WTC11 (cell line): Measurements from ENCODE around the gene SRSF12. TPM values are rescaled to one million over a fixed set of nuclear protein-coding genes. Genes with fewer than 3 reads are reported as not detected.

Experiments
- ATAC-seq: fragments of 200-7000 bp; cut with Tn5 transposase; 2 replicates; pipeline ENCODE4 v1.10.0; 2021; ENCODE audit warnings: mild to moderate bottlenecking, moderate library complexity
- CTCF ChIA-PET: fragments of 300-600 bp; sonication (Branson Sonifier 250); formaldehyde crosslinking; loops from one replicate; lab custom pipeline; 2021; ENCODE audit warnings: antibody characterized with exemption; lab: Charles Lee
- POLR2A ChIA-PET: fragments of 350-600 bp; sonication (Branson Sonifier 250); formaldehyde crosslinking; loops from one replicate; lab custom pipeline; 2021; ENCODE audit warnings: antibody characterized with exemption; lab: Charles Lee
- DNase-seq: peaks from one replicate; pipeline ENCODE4 v3.0.0; 2021; ENCODE audit warnings: low spot score
- H3K27ac Mint-ChIP-seq: 2 replicates; pipeline ENCODE4 v1.8.0; 2021; ENCODE audit warnings: mixed read lengths
- H3K27me3 Mint-ChIP-seq: 2 replicates; pipeline ENCODE4 v1.8.0; 2021; ENCODE audit warnings: low read depth, mild to moderate bottlenecking, moderate library complexity, mixed read lengths
- H3K36me3 Mint-ChIP-seq: 2 replicates; pipeline ENCODE4 v1.8.0; 2021; ENCODE audit warnings: mixed read lengths
- H3K4me1 Mint-ChIP-seq: 2 replicates; pipeline ENCODE4 v1.8.0; 2022; ENCODE audit warnings: mixed read lengths
- H3K4me3 Mint-ChIP-seq: 2 replicates; pipeline ENCODE4 v1.8.0; 2021; ENCODE audit warnings: mild to moderate bottlenecking, moderate library complexity, mixed read lengths
- H3K9me3 Mint-ChIP-seq: 2 replicates; pipeline ENCODE4 v1.8.0; 2021; ENCODE audit warnings: mixed read lengths
- CREB1 ChIP-seq: sonication (generic); formaldehyde crosslinking; IDR thresholded peaks from 2 replicates; pipeline ENCODE4 v1.8.0; 2023; ENCODE audit warnings: mild to moderate bottlenecking, missing genetic modification reagents
- EMX1 ChIP-seq: fragments of 250-450 bp; sonication (Bioruptor Pico); IDR thresholded peaks from 2 replicates; pipeline ENCODE4 v1.8.0; 2021; ENCODE audit warnings: mild to moderate bottlenecking
- ESRRA ChIP-seq: sonication (generic); formaldehyde crosslinking; IDR thresholded peaks from 2 replicates; pipeline ENCODE4 v1.8.1; 2022; ENCODE audit warnings: mild to moderate bottlenecking, missing genetic modification reagents, borderline replicate concordance
- GRHL2 ChIP-seq: fragments of 250-450 bp; sonication (Bioruptor Pico); IDR thresholded peaks from 2 replicates; pipeline ENCODE4 v1.8.0; 2022; ENCODE audit warnings: mild to moderate bottlenecking, moderate library complexity; ENCODE audit not compliant: insufficient replicate concordance, severe bottlenecking
- JAZF1 ChIP-seq: fragments of 250-450 bp; sonication (Bioruptor Pico); IDR thresholded peaks from 2 replicates; pipeline ENCODE4 v1.9.0; 2021; ENCODE audit warnings: moderate library complexity, mild to moderate bottlenecking, inconsistent platforms
- MXD4 ChIP-seq: fragments of 250-450 bp; sonication (Bioruptor Pico); IDR thresholded peaks from 2 replicates; pipeline ENCODE4 v1.8.0; 2021; ENCODE audit warnings: mild to moderate bottlenecking, moderate library complexity, borderline replicate concordance
- MYBL2 ChIP-seq: sonication (generic); formaldehyde crosslinking; IDR thresholded peaks from 2 replicates; pipeline ENCODE4 v1.8.1; 2023; ENCODE audit warnings: mild to moderate bottlenecking, moderate library complexity, missing genetic modification reagents
- NFATC4 ChIP-seq: fragments of 250-450 bp; sonication (Bioruptor Pico); IDR thresholded peaks from 2 replicates; pipeline ENCODE4 v1.9.0; 2021; ENCODE audit warnings: mild to moderate bottlenecking
- NR2C2 ChIP-seq: sonication (generic); formaldehyde crosslinking; IDR thresholded peaks from 2 replicates; pipeline ENCODE4 v1.8.0; 2022; ENCODE audit warnings: mild to moderate bottlenecking, missing genetic modification reagents
- NR3C1 ChIP-seq: sonication (generic); formaldehyde crosslinking; conservative IDR thresholded peaks from 2 replicates; pipeline ENCODE4 v1.8.1; 2023; ENCODE audit warnings: low read depth, mild to moderate bottlenecking, missing genetic modification reagents
- SMAD3 ChIP-seq: sonication (generic); formaldehyde crosslinking; IDR thresholded peaks from 2 replicates; pipeline ENCODE4 v1.8.0; 2022; ENCODE audit warnings: missing genetic modification reagents, mild to moderate bottlenecking, borderline replicate concordance
- SOX15 ChIP-seq: fragments of 250-450 bp; sonication (Bioruptor Pico); IDR thresholded peaks from 2 replicates; pipeline ENCODE4 v1.9.0; 2021; ENCODE audit warnings: mild to moderate bottlenecking
- ZNF121 ChIP-seq: sonication (generic); formaldehyde crosslinking; IDR thresholded peaks from 2 replicates; pipeline ENCODE4 v1.8.0; 2023; ENCODE audit warnings: missing genetic modification reagents
- ZNF138 ChIP-seq: sonication (generic); formaldehyde crosslinking; conservative IDR thresholded peaks from 2 replicates; pipeline ENCODE4 v1.8.1; 2022; ENCODE audit warnings: mild to moderate bottlenecking, moderate library complexity, missing genetic modification reagents
- ZNF317 ChIP-seq: sonication (generic); formaldehyde crosslinking; IDR thresholded peaks from 2 replicates; pipeline ENCODE4 v1.8.1; 2023; ENCODE audit warnings: low read depth, mild to moderate bottlenecking, moderate library complexity, missing genetic modification reagents, borderline replicate concordance
- ZNF416 ChIP-seq: fragments of 250-450 bp; sonication (Bioruptor Pico); IDR thresholded peaks from 2 replicates; pipeline ENCODE4 v1.9.0; 2021; ENCODE audit warnings: mild to moderate bottlenecking, inconsistent platforms
- ZNF423 ChIP-seq: fragments of 250-450 bp; sonication (Bioruptor Pico); IDR thresholded peaks from 2 replicates; pipeline ENCODE4 v2.1.2; 2022; ENCODE audit warnings: mild to moderate bottlenecking, moderate library complexity
- total RNA-seq: library from RNA; stranded (reverse); gene quantifications from 3 replicates; pipeline ENCODE4 v1.2.3, GENCODE V29; 2021
- TF ChIP-seq, protein P1 (sequence below): fragments of 200-600 bp; IDR thresholded peaks from 2 replicates; pipeline ENCODE4 v1.8.0; 2022; ENCODE audit warnings: antibody characterized with exemption
- TF ChIP-seq, protein P2 (sequence below): sonication (generic); formaldehyde crosslinking; IDR thresholded peaks from 2 replicates; pipeline ENCODE4 v1.8.0; 2022; ENCODE audit warnings: mild to moderate bottlenecking, missing genetic modification reagents
- TF ChIP-seq, protein P3 (sequence below): sonication (generic); formaldehyde crosslinking; IDR thresholded peaks from 2 replicates; pipeline ENCODE4 v1.8.1; 2023; ENCODE audit warnings: mild to moderate bottlenecking, missing genetic modification reagents, moderate library complexity
- TF ChIP-seq, protein P4 (sequence below): fragments of 250-450 bp; sonication (Bioruptor Pico); IDR thresholded peaks from 2 replicates; pipeline ENCODE4 v1.9.0; 2021; ENCODE audit warnings: moderate library complexity, mild to moderate bottlenecking, inconsistent platforms, borderline replicate concordance
- TF ChIP-seq, protein P5 (sequence below): sonication (generic); formaldehyde crosslinking; IDR thresholded peaks from 2 replicates; pipeline ENCODE4 v1.8.0; 2022; ENCODE audit warnings: mild to moderate bottlenecking, missing genetic modification reagents
- TF ChIP-seq, protein P6 (sequence below): sonication (generic); formaldehyde crosslinking; IDR thresholded peaks from 2 replicates; pipeline ENCODE4 v1.8.1; 2022; ENCODE audit warnings: missing genetic modification reagents, borderline replicate concordance

Gene SRSF12
- total RNA-seq, 1 experiment from 2014 or later, result 3.8 TPM

DNA sequence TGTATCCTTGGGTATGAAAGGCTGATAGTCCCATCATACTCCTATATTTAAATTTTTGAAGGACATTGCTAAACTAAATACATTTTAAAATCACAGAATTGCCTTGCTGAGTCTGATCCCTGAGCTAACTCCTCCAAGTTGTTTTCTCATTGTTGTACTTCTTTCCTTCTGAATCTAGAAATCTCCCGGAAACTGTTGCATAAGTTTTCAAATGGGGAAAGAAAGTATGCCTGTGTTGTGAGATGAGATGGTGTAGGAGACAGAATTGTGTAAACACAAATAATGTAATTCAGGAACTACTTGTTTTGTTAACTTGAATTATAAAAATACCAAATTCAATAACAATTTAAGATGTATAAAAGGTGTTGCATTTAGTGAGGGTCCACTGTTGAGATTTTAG lies 30.0 kb downstream of the SRSF12 start (continued):
- TF ChIP-seq, protein P1, sequence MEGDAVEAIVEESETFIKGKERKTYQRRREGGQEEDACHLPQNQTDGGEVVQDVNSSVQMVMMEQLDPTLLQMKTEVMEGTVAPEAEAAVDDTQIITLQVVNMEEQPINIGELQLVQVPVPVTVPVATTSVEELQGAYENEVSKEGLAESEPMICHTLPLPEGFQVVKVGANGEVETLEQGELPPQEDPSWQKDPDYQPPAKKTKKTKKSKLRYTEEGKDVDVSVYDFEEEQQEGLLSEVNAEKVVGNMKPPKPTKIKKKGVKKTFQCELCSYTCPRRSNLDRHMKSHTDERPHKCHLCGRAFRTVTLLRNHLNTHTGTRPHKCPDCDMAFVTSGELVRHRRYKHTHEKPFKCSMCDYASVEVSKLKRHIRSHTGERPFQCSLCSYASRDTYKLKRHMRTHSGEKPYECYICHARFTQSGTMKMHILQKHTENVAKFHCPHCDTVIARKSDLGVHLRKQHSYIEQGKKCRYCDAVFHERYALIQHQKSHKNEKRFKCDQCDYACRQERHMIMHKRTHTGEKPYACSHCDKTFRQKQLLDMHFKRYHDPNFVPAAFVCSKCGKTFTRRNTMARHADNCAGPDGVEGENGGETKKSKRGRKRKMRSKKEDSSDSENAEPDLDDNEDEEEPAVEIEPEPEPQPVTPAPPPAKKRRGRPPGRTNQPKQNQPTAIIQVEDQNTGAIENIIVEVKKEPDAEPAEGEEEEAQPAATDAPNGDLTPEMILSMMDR, result no peak
- TF ChIP-seq CREB1 (CRISPR knock-in tag), result no peak
- TF ChIP-seq ZNF317 (CRISPR knock-in tag), result no peak
- TF ChIP-seq JAZF1 (CRISPR knock-in tag), result no peak

DNA sequence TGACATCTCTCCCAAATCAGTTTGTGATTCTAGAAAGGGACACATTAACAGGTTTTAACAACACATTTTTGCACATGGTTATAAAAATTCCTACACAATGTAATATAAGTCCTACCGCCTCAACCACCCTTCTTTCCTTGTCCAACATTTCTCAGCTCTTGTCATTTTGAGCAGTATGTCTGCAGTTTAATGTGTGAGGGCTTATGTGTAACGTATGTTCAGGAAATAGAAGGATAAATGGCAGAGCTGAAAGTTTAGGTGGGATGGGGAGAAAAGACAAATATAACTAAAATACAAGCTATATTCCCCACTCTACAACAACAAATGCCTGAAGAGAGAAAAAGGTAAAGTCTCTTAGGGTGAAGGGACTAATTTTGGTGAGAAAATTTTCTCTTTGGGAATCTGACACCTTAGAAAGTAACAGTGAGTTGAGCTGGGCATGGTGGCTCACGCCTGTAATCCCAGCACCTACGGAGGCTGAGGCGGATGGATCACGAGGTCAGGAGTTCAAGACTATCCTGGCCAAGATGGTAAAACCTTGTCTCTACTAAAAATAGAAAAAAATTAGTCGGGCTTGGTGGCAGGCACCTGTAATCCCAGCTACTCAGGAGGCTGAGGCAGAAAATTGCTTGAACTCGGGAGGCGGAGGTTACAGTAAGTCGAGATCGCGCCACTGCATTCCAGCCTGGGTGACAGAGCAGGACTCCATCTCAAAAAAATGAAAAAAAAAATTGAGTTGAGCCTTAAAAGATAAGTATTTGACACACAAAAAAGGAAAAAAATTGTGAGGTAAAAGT lies 32.3 kb downstream of the SRSF12 start:
- Mint-ChIP-seq H3K4me3 (no peak overlapping the region), H3K27me3 (peaks cover 6% of the 10 kb centered on the region), H3K36me3 (peaks cover 11% of the 10 kb centered on the region), H3K9me3 (no peaks in the 10 kb centered on the region), H3K27ac (0 out of 2 replicates have a peak overlapping the region, but pooled peaks have one; percentile 11), H3K4me1 (peaks cover 48% of the 10 kb centered on the region)
- ChIA-PET CTCF (interaction anchor here (0.8 to 2.5 kb wide), 3 partner anchors 32 to 196 kb away, joined by 3 to 16 read pairs (median 4); no protein-coding TSS in a partner anchor), POLR2A (interaction anchor here (0.5 to 1.0 kb wide), 3 partner anchors 13 to 291 kb away, joined by 4 to 5 read pairs (median 4); no protein-coding TSS in a partner anchor)
- ATAC-seq (no peak), DNase-seq (no peak)
- no peak for TF ChIP-seq NR3C1
- no peak for TF ChIP-seq NR2C2 (CRISPR knock-in tag)
- TF ChIP-seq, protein P2, sequence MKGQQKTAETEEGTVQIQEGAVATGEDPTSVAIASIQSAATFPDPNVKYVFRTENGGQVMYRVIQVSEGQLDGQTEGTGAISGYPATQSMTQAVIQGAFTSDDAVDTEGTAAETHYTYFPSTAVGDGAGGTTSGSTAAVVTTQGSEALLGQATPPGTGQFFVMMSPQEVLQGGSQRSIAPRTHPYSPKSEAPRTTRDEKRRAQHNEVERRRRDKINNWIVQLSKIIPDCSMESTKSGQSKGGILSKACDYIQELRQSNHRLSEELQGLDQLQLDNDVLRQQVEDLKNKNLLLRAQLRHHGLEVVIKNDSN (CRISPR knock-in tag), result no peak
- TF ChIP-seq, protein P3, sequence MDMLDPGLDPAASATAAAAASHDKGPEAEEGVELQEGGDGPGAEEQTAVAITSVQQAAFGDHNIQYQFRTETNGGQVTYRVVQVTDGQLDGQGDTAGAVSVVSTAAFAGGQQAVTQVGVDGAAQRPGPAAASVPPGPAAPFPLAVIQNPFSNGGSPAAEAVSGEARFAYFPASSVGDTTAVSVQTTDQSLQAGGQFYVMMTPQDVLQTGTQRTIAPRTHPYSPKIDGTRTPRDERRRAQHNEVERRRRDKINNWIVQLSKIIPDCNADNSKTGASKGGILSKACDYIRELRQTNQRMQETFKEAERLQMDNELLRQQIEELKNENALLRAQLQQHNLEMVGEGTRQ (CRISPR knock-in tag), result no peak
- no peak for TF ChIP-seq ZNF416

DNA sequence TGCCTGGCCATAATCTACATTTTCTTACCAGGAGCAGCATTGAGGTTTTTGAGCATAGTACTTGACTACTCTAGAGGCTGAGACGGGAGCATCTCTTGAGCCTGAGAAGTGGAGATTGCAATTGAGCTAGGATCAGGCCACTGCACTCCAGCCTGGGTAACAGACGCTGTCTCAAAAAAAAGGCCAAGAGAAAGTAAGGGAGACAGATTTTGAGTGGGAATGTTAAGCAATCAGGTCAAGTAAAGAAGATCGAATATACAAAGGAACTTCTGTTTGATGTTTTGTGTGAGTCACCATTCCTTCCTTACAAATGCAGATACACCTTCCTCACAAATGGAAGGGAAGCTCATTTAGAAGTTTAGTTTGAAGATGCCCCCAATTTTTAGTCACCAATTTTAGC lies 32.9 kb downstream of the SRSF12 start:
- POLR2A ChIA-PET, result interaction anchor here (0.9 to 1.0 kb wide), 2 partner anchors 14 to 101 kb away, joined by 4 to 5 read pairs; no protein-coding TSS in a partner anchor
- peaks cover 11% of the 10 kb centered on the region for H3K36me3 Mint-ChIP-seq
- H3K4me1 Mint-ChIP-seq, result peaks cover 44% of the 10 kb centered on the region
- DNase-seq (no peak), ATAC-seq (no peak)
- CTCF ChIA-PET, result interaction anchor here (0.8 to 2.5 kb wide), 3 partner anchors 32 to 197 kb away, joined by 3 to 16 read pairs (median 4); no protein-coding TSS in a partner anchor
- H3K27me3 Mint-ChIP-seq, result peaks cover 6% of the 10 kb centered on the region
- no peaks in the 10 kb centered on the region for H3K9me3 Mint-ChIP-seq
- peak overlapping the region; percentile 28 for H3K27ac Mint-ChIP-seq
- TF ChIP-seq ZNF423 (CRISPR knock-in tag) (no peak), MXD4 (no peak), GRHL2 (CRISPR knock-in tag) (no peak), ZNF121 (CRISPR knock-in tag) (no peak), SMAD3 (CRISPR knock-in tag) (no peak), ZNF138 (no peak), MYBL2 (CRISPR knock-in tag) (no peak), CREB1 (CRISPR knock-in tag) (no peak), SOX15 (CRISPR knock-in tag) (no peak), ZNF317 (CRISPR knock-in tag) (no peak), NFATC4 (CRISPR knock-in tag) (no peak), EMX1 (CRISPR knock-in tag) (no peak), ESRRA (CRISPR knock-in tag) (no peak)
- TF ChIP-seq, protein P4, sequence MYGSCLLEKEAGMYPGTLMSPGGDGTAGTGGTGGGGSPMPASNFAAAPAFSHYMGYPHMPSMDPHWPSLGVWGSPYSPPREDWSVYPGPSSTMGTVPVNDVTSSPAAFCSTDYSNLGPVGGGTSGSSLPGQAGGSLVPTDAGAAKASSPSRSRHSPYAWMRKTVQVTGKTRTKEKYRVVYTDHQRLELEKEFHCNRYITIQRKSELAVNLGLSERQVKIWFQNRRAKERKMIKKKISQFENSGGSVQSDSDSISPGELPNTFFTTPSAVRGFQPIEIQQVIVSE (CRISPR knock-in tag), result no peak
- TF ChIP-seq, protein P5, sequence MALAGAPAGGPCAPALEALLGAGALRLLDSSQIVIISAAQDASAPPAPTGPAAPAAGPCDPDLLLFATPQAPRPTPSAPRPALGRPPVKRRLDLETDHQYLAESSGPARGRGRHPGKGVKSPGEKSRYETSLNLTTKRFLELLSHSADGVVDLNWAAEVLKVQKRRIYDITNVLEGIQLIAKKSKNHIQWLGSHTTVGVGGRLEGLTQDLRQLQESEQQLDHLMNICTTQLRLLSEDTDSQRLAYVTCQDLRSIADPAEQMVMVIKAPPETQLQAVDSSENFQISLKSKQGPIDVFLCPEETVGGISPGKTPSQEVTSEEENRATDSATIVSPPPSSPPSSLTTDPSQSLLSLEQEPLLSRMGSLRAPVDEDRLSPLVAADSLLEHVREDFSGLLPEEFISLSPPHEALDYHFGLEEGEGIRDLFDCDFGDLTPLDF (CRISPR knock-in tag), result no peak
- TF ChIP-seq, protein P6, sequence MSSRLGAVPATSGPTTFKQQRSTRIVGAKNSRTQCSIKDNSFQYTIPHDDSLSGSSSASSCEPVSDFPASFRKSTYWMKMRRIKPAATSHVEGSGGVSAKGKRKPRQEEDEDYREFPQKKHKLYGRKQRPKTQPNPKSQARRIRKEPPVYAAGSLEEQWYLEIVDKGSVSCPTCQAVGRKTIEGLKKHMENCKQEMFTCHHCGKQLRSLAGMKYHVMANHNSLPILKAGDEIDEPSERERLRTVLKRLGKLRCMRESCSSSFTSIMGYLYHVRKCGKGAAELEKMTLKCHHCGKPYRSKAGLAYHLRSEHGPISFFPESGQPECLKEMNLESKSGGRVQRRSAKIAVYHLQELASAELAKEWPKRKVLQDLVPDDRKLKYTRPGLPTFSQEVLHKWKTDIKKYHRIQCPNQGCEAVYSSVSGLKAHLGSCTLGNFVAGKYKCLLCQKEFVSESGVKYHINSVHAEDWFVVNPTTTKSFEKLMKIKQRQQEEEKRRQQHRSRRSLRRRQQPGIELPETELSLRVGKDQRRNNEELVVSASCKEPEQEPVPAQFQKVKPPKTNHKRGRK (CRISPR knock-in tag), result no peak
- TF ChIP-seq, all 79 proteins: peak for 0
- peak overlapping the region; percentile 46 for H3K4me3 Mint-ChIP-seq
